ENCODE measurements around the gene MCTP1. TPM values are rescaled to one million over a fixed set of nuclear protein-coding genes. Genes with fewer than 3 reads are reported as not detected.

Gene MCTP1
- total and polyA plus RNA-seq, 10 of the 15 experiments (the other 5 are each of a cell fraction or from before 2014, with no cell fraction given), result 12.6 to 45.9 (median 18.8) TPM

GRCh38 chr5:95217351-95217750, 67.5 kb downstream of the MCTP1 start:
- H4K20me1 ChIP-seq (ENCODE audit: control insufficient read depth, insufficient read depth), result no peaks in the 10 kb centered on the region
- no peak overlapping the region for H2AFZ ChIP-seq (ENCODE audit: control insufficient read depth, low read depth, low read length)
- WGBS (ENCODE audit: insufficient coverage, insufficient replicate concordance, low lambda C conversion rate, missing lambda C conversion rate), result 36% methylated on average over 4 of the region's 4 CpGs
- ATAC-seq (no peak), DNase-seq (ENCODE audit: low read depth, low spot score) (no peak), FAIRE-seq (no peak)
- H3K4me1 ChIP-seq (ENCODE audit: control insufficient read depth, insufficient read depth, low read length), result no peaks in the 10 kb centered on the region
- BruUV-seq (replicated peaks), result no TSS peak
- in situ Hi-C loops (cut with MboI), result no loop called here
- TF ChIP-seq CBX3 (IDR thresholded peaks at IDR 0.05; ENCODE audit: borderline replicate concordance, low read depth), result no peak
- no peak for TF ChIP-seq HDAC2 (IDR thresholded peaks at IDR 0.05)
- no peak for TF ChIP-seq GATAD2B (conservative IDR thresholded peaks at IDR 0.05; ENCODE audit: low read depth)
- no peak for TF ChIP-seq CREM (IDR thresholded peaks at IDR 0.05; ENCODE audit: low read depth)
- TF ChIP-seq RCOR1 (conservative IDR thresholded peaks at IDR 0.05; ENCODE audit: low read depth, low read length), result no peak
- TF ChIP-seq STAT3 (IDR thresholded peaks at IDR 0.05; ENCODE audit: low read depth, low read length), result no peak
- no peak for TF ChIP-seq ZNF622 (IDR thresholded peaks at IDR 0.05)
- no peak for TF ChIP-seq SUZ12 (IDR thresholded peaks at IDR 0.05; ENCODE audit: unreplicated experiment)
- no peak for TF ChIP-seq RELA (IDR thresholded peaks at IDR 0.05; ENCODE audit: borderline replicate concordance, partially characterized antibody)
- TF ChIP-seq CEBPB (IDR thresholded peaks at IDR 0.05; ENCODE audit: borderline replicate concordance in 1 of 2, low read depth in 2 of 2, low read length in 2 of 2), result no peak
- TF ChIP-seq SP1 (IDR thresholded peaks at IDR 0.05; ENCODE audit: low read depth, low read length), result no peak
- no peak for TF ChIP-seq BHLHE40 (IDR thresholded peaks at IDR 0.05; ENCODE audit: borderline replicate concordance in 1 of 2, low read depth in 2 of 2, low read length in 1 of 2)
- TF ChIP-seq NFYB (IDR thresholded peaks at IDR 0.05; ENCODE audit: insufficient read depth, low read depth, low read length), result no peak
- no peak for TF ChIP-seq POLR2AphosphoS5 (IDR thresholded peaks at IDR 0.05; ENCODE audit: low read length)
- TF ChIP-seq NR2F1 (conservative IDR thresholded peaks at IDR 0.05), result no peak
- TF ChIP-seq ZNF24 (IDR thresholded peaks at IDR 0.05), result no peak
- no peak for TF ChIP-seq EED (IDR thresholded peaks at IDR 0.05; ENCODE audit: low read depth)
- TF ChIP-seq REST (IDR thresholded peaks at IDR 0.05; ENCODE audit: low read depth, low read length), result no peak
- no peak overlapping the region for H3K27ac ChIP-seq (ENCODE audit: control insufficient read depth, insufficient read depth)
- H3K4me2 ChIP-seq (ENCODE audit: control insufficient read depth, insufficient read depth), result no peak overlapping the region
- no peaks in the 10 kb centered on the region for H3K9me3 ChIP-seq (replicated peaks; ENCODE audit: control insufficient read depth, insufficient read depth, low read length)
- ChIA-PET RAD21 (ENCODE audit: unreplicated experiment) (no interaction called here), POLR2A (no interaction called here), SMC1A (ENCODE audit: uncharacterized antibody, unreplicated experiment) (no interaction called here), CTCF (no interaction called here)
- no peaks in the 10 kb centered on the region for H3K79me2 ChIP-seq (ENCODE audit: control insufficient read depth, insufficient read depth, low read length)
- H3K4me3 ChIP-seq, result no peak overlapping the region
- no peak overlapping the region for H3K9ac ChIP-seq (ENCODE audit: control insufficient read depth, insufficient read depth, low read length)
- no peaks in the 10 kb centered on the region for H3K27me3 ChIP-seq (replicated peaks in 1 of 2; ENCODE audit: control insufficient read depth in 2 of 2, insufficient read depth in 2 of 2, low read length in 1 of 2)
- H3K36me3 ChIP-seq (ENCODE audit: control insufficient read depth in 2 of 2, insufficient read depth in 2 of 2, low read length in 1 of 2), result no peaks in the 10 kb centered on the region
- intact Hi-C loops (cut with micrococcal nuclease; ENCODE audit: unreplicated experiment), result no loop called here

All from GM12878 (cell line).